Right lobe of liver (tissue), 6 donors: ENCODE data around the gene HESX1. TPM values are rescaled to one million over a fixed set of nuclear protein-coding genes. Genes with fewer than 3 reads are reported as not detected.

Source experiments
- ATAC-seq, 4 donors: fragments of 200-7000 bp; cut with Tn5 transposase; one replicate each; pipeline ENCODE4 v1.9.1; 2020; ENCODE audit warnings: mild to moderate bottlenecking in 4 of 4, moderate library complexity in 4 of 4
- DNase-seq, 3 donors: peaks; one replicate each; pipeline ENCODE4 v3.0.0-alpha.2; 2020
- H3K27ac ChIP-seq, 3 donors: fragments of 200-600 bp; one replicate each; pipeline ENCODE4 v1.8.0; 2022
- H3K27me3 ChIP-seq, 2 donors: fragments of 200-600 bp; one replicate each; pipeline ENCODE4 v1.8.0; 2022
- H3K36me3 ChIP-seq, 4 donors: fragments of 200-600 bp; sonication (generic) in 1 of 4; one replicate each; pipeline versions ENCODE4 v1.5.1 to v1.8.0; 2017 to 2022; ENCODE audit warnings: control low read depth in 1 of 4
- H3K4me1 ChIP-seq, 4 donors: fragments of 200-600 bp; sonication (generic) in 1 of 4; one replicate each; pipeline versions ENCODE4 v1.5.1 to v1.8.0; 2017 to 2022; ENCODE audit warnings: control low read depth in 1 of 4
- H3K4me3 ChIP-seq, 3 donors: fragments of 200-600 bp; one replicate each; pipeline ENCODE4 v1.8.0; 2022
- H3K9me3 ChIP-seq, 4 donors: fragments of 200-600 bp; sonication (generic) in 1 of 4; one replicate each; pipeline versions ENCODE4 v1.5.1 to v1.8.0; 2017 to 2022; ENCODE audit warnings: control low read depth in 1 of 4
- CTCF ChIP-seq, 4 donors: fragments of 200-600 bp in 3 of 4; fragments of 450-650 bp in 1 of 4; IDR thresholded peaks; one replicate each; pipeline versions ENCODE4 v1.5.1 to v1.8.0; 2016 to 2022; ENCODE audit warnings: antibody characterized with exemption in 4 of 4, mild to moderate bottlenecking in 2 of 4
- POLR2A ChIP-seq: fragments of 450-650 bp; IDR thresholded peaks from one replicate; pipeline ENCODE4 v1.6.1; 2017; ENCODE audit warnings: antibody characterized with exemption, mild to moderate bottlenecking
- WGBS: methylation state at CpG from one replicate; pipeline ENCODE4 v1.1.6; 2018; ENCODE audit warnings: low coverage, low lambda C conversion rate; ENCODE audit not compliant: insufficient coverage; ENCODE audit errors: missing lambda C conversion rate; 5-methylcytosine and 5-hydroxymethylcytosine counted together
- intact Hi-C, 2 donors: fragments of 100-400 bp; cut with DNase I; formaldehyde crosslinking; loops; one replicate each; pipeline versions ENCODE4 v1.11.2 to v1.14.1; 2022
- total RNA-seq, 6 experiments: library from RNA; depleted of rRNA in 2 of 6; stranded (reverse); fragments of >200 nt in 2 of 6; fragmentation: NEBNext Ultra II Directional in 3 of 6; extraction: Animal tissue kit (Norgen Biotek cat#: 25700) in 3 of 6; gene quantifications; one replicate each; pipeline versions ENCODE4 v1.1.0 to v1.2.4, GENCODE V29; 2016 to 2023
- donor health status: DM: no; HTN: yes; CAD: no.
- donor health status: DM: no; HTN: no; CAD: no.
- donor health status: DM: no; HTN: no; CAD: no.
- donor health status: DM: no; HTN: yes; CAD: no.
- donor health status: DM: no; HTN: yes; CAD: no.

Gene HESX1
- total RNA-seq, 6 experiments from 2014 or later = 0.22 to 0.95 (median 0.66) TPM; not detected in 2

- ATAC-seq (no peak), DNase-seq (no peak)
- H3K4me1 ChIP-seq = no peaks in the 10 kb centered on the region
- no peak overlapping the region for H3K27ac ChIP-seq
- no peaks in the 10 kb centered on the region for H3K9me3 ChIP-seq
- TF ChIP-seq POLR2A (no peak), CTCF (IDR thresholded peaks at IDR 0.05) (no peak)
- no peaks in the 10 kb centered on the region for H3K27me3 ChIP-seq
- no peaks in the 10 kb centered on the region for H3K36me3 ChIP-seq
- WGBS = 48% methylated on average over 6 of the region's 6 CpGs
- no peak overlapping the region for H3K4me3 ChIP-seq
- intact Hi-C loops = no loop called here
These were observed 15.3 kb downstream of the HESX1 start for GRCh38 chr3:57184526-57184925.

GRCh38 chr3:57179580-57180410 lies 20.0 kb downstream of the HESX1 start:
- intact Hi-C loops = no loop called here
- 58% methylated on average over 4 of the region's 5 CpGs for WGBS
- ATAC-seq = peak; percentile 39 to 50 (median 44)

GRCh38 chr3:57176045-57176444 lies 23.7 kb downstream of the HESX1 start:
- intact Hi-C loops = no loop called here
- 43% methylated on average over 1 of the region's 1 CpG for WGBS
- TF ChIP-seq CTCF (IDR thresholded peaks at IDR 0.05) = no peak
- TF ChIP-seq POLR2A = no peak

More at GRCh38 chr3:57179580-57180410, 20.0 kb downstream of the HESX1 start:
- Histone ChIP-seq H3K36me3 (no peaks in the 10 kb centered on the region), H3K27ac (no peak overlapping the region), H3K4me1 (no peaks in the 10 kb centered on the region), H3K27me3 (no peaks in the 10 kb centered on the region), H3K4me3 (no peak overlapping the region), H3K9me3 (no peaks in the 10 kb centered on the region)
- TF ChIP-seq CTCF (IDR thresholded peaks at IDR 0.05) = peak; percentile 21 to 35 (median 28)
- no peak for TF ChIP-seq POLR2A
- DNase-seq = no peak

GRCh38 chr3:57173687-57174086 lies 26.1 kb downstream of the HESX1 start:
- WGBS = 22% methylated on average over 2 of the region's 2 CpGs
- ATAC-seq = no peak
- DNase-seq = no peak
- Histone ChIP-seq H3K36me3 (no peaks in the 10 kb centered on the region), H3K4me1 (no peaks in the 10 kb centered on the region), H3K27ac (no peak overlapping the region), H3K9me3 (no peaks in the 10 kb centered on the region), H3K27me3 (no peaks in the 10 kb centered on the region), H3K4me3 (no peak overlapping the region)
- intact Hi-C loops = no loop called here
- TF ChIP-seq CTCF (IDR thresholded peaks at IDR 0.05) (no peak), POLR2A (no peak)

More at GRCh38 chr3:57176045-57176444, 23.7 kb downstream of the HESX1 start:
- no peaks in the 10 kb centered on the region for H3K4me1 ChIP-seq
- H3K36me3 ChIP-seq = no peaks in the 10 kb centered on the region
- H3K27me3 ChIP-seq = no peaks in the 10 kb centered on the region
- no peak overlapping the region for H3K27ac ChIP-seq
- H3K4me3 ChIP-seq = no peak overlapping the region
- DNase-seq (no peak), ATAC-seq (no peak)
- H3K9me3 ChIP-seq = no peaks in the 10 kb centered on the region
